IMR-90 (cell line): ENCODE results near the gene ACOXL. TPM values are rescaled to one million over a fixed set of nuclear protein-coding genes. Genes with fewer than 3 reads are reported as not detected.

Source experiments
- ATAC-seq: fragments of 200-7000 bp; cut with Tn5 transposase; 2 replicates; pipeline ENCODE4 v1.9.1; 2020; ENCODE audit warnings: low read depth, mild to moderate bottlenecking, moderate library complexity
- BruUV-seq: library from RNA; stranded (reverse); fragments of 400-500 nt; replicated peaks from 2 replicates; lab custom pipeline; 2021; lab: Mats Ljungman, UMichigan
- CTCF ChIA-PET: fragments of 300-600 bp; formaldehyde crosslinking; extraction: SDS; loops from one replicate; lab custom pipeline; 2021; ENCODE audit warnings: antibody characterized with exemption; lab: Yijun Ruan, JAX
- POLR2A ChIA-PET: fragments of 300-600 bp; sonication (Branson Sonifier 250); formaldehyde crosslinking; loops from one replicate; lab custom pipeline; 2022; ENCODE audit warnings: antibody characterized with exemption; ENCODE audit not compliant: unreplicated experiment; lab: Charles Lee
- DNase-seq: peaks from one replicate; pipeline ENCODE4 v3.0.0; 2013
- H2AFZ ChIP-seq: replicated peaks from 2 replicates; pipeline ENCODE3; 2013; ENCODE audit warnings: low read length, mild to moderate bottlenecking; ENCODE audit not compliant: poor library complexity
- H2AK5ac ChIP-seq: 2 replicates; pipeline ENCODE4 v1.6.1; 2013; ENCODE audit warnings: low read depth, low read length, inconsistent platforms
- H2AK9ac ChIP-seq: replicated peaks from 2 replicates; pipeline ENCODE3; 2013; ENCODE audit warnings: mild to moderate bottlenecking, low read depth, low read length, moderate library complexity; ENCODE audit not compliant: poor library complexity
- H2BK120ac ChIP-seq: 2 replicates; pipeline ENCODE4 v1.6.1; 2013; ENCODE audit warnings: low read depth, low read length, inconsistent platforms
- H2BK15ac ChIP-seq: 3 replicates; pipeline ENCODE4 v1.6.1; 2013; ENCODE audit warnings: low read depth, low read length, inconsistent platforms
- H2BK20ac ChIP-seq: 2 replicates; pipeline ENCODE4 v1.6.1; 2013; ENCODE audit warnings: low read depth, mild to moderate bottlenecking, inconsistent platforms, low read length, moderate library complexity
- H2BK5ac ChIP-seq: 2 replicates; pipeline ENCODE4 v1.6.1; 2013; ENCODE audit warnings: mild to moderate bottlenecking, low read depth, low read length, inconsistent platforms; ENCODE audit not compliant: poor library complexity, severe bottlenecking
- H3K14ac ChIP-seq: replicated peaks from 2 replicates; pipeline ENCODE4 v1.6.1; 2013; ENCODE audit warnings: low read depth, low read length, inconsistent platforms
- H3K18ac ChIP-seq: 2 replicates; pipeline ENCODE4 v1.6.1; 2013; ENCODE audit warnings: low read depth, low read length, control low read depth
- H3K23ac ChIP-seq: 2 replicates; pipeline ENCODE4 v1.6.1; 2013; ENCODE audit warnings: low read depth, low read length, inconsistent platforms
- H3K27ac ChIP-seq: 2 replicates; pipeline ENCODE4 v1.5.1; 2013; ENCODE audit warnings: mild to moderate bottlenecking, control low read depth, low read length; ENCODE audit not compliant: insufficient read depth
- H3K27me3 ChIP-seq: 2 replicates; pipeline ENCODE4 v1.6.1; 2013; ENCODE audit warnings: low read length; ENCODE audit not compliant: control insufficient read depth, insufficient read depth
- H3K36me3 ChIP-seq: 2 replicates; pipeline ENCODE4 v1.6.1; 2013; ENCODE audit warnings: low read length, mixed read lengths; ENCODE audit not compliant: control insufficient read depth, insufficient read depth
- H3K4ac ChIP-seq: 2 replicates; pipeline ENCODE4 v1.6.1; 2013; ENCODE audit warnings: low read depth, low read length, inconsistent platforms
- H3K4me1 ChIP-seq: 2 replicates; pipeline ENCODE4 v1.6.1; 2013; ENCODE audit warnings: low read length, mixed read lengths; ENCODE audit not compliant: control insufficient read depth, insufficient read depth
- H3K4me2 ChIP-seq: 2 replicates; pipeline ENCODE4 v1.6.1; 2013; ENCODE audit warnings: low read depth, mild to moderate bottlenecking, control low read depth, low read length, moderate library complexity
- H3K4me3 ChIP-seq: 2 replicates; pipeline ENCODE4 v1.5.1; 2013; ENCODE audit warnings: low read depth, mild to moderate bottlenecking, control low read depth, low read length, moderate library complexity; ENCODE audit not compliant: insufficient read depth
- H3K56ac ChIP-seq: 2 replicates; pipeline ENCODE4 v1.6.1; 2013; ENCODE audit warnings: low read length, inconsistent platforms; ENCODE audit not compliant: insufficient read depth; ENCODE audit errors: extremely low read depth
- H3K79me1 ChIP-seq, 2 experiments: 2 replicates each; pipeline ENCODE4 v1.6.1; 2013; ENCODE audit warnings: low read length in 2 of 2, inconsistent platforms in 1 of 2, low read depth in 1 of 2
- H3K9ac ChIP-seq: 2 replicates; pipeline ENCODE4 v1.6.1; 2013; ENCODE audit warnings: low read depth, low read length, control low read depth
- H3K9me1 ChIP-seq: 2 replicates; pipeline ENCODE4 v1.6.1; 2013; ENCODE audit warnings: low read length, inconsistent platforms; ENCODE audit not compliant: insufficient read depth
- H3K9me3 ChIP-seq: 2 replicates; pipeline ENCODE4 v1.6.1; 2013; ENCODE audit warnings: low read length; ENCODE audit not compliant: control insufficient read depth, insufficient read depth
- H4K20me1 ChIP-seq: 2 replicates; pipeline ENCODE4 v1.6.1; 2013; ENCODE audit warnings: low read length, inconsistent platforms; ENCODE audit not compliant: insufficient read depth
- H4K5ac ChIP-seq: 2 replicates; pipeline ENCODE4 v1.6.1; 2013; ENCODE audit warnings: mild to moderate bottlenecking, low read depth, low read length, control low read depth
- H4K8ac ChIP-seq, 2 experiments: 2 replicates each; pipeline ENCODE4 v1.6.1; 2013; ENCODE audit warnings: low read depth in 2 of 2, low read length in 2 of 2, control low read depth in 1 of 2, inconsistent platforms in 1 of 2
- H4K91ac ChIP-seq: 2 replicates; pipeline ENCODE4 v1.6.1; 2013; ENCODE audit warnings: low read depth, low read length, inconsistent platforms; ENCODE audit not compliant: insufficient read depth
- FOS ChIP-seq: fragments of 150-350 bp; IDR thresholded peaks from 2 replicates; pipeline ENCODE4 v1.6.1; 2016; ENCODE audit warnings: low read depth, low read length
- RAD21 ChIP-seq: IDR thresholded peaks from 2 replicates; pipeline ENCODE4 v1.6.1; 2012; ENCODE audit warnings: low read length, improper control_type of control experiment
- RFX5 ChIP-seq: IDR thresholded peaks from 2 replicates; pipeline ENCODE4 v1.8.0; 2012; ENCODE audit warnings: low read depth, mild to moderate bottlenecking, low read length, moderate library complexity
- SMC3 ChIP-seq: fragments of 150-350 bp; IDR thresholded peaks from 2 replicates; pipeline ENCODE4 v1.6.1; 2016; ENCODE audit warnings: low read depth, mild to moderate bottlenecking, antibody characterized with exemption, low read length, moderate library complexity
- WGBS, 2 experiments: methylation state at CpG; one replicate each; pipeline versions ENCODE4 v1.1.5 to v1.1.7; 2013; ENCODE audit warnings: missing lambda C conversion rate in 2 of 2; ENCODE audit not compliant: insufficient read length in 1 of 2; ENCODE audit errors: extremely low coverage in 2 of 2; 5-methylcytosine and 5-hydroxymethylcytosine counted together
- dilution Hi-C: fragments of 300-500 bp; cut with HindIII; formaldehyde crosslinking; loops from one replicate; pipeline ENCODE4 v1.14.3; 2018; ENCODE audit warnings: low sequenced_read_pairs; ENCODE audit not compliant: unreplicated experiment
- in situ Hi-C: fragments of 300-500 bp; cut with MboI; formaldehyde crosslinking; loops from 3 replicates; pipeline ENCODE4 v1.14.3; 2019; ENCODE audit warnings: low sequenced_read_pairs, inconsistent platforms, mixed read lengths
- intact Hi-C: fragments of 100-400 bp; cut with micrococcal nuclease; formaldehyde crosslinking; loops from 2 replicates; pipeline ENCODE4 v1.10.0; 2022
- polyA plus RNA-seq, 3 experiments: library from polyadenylated mRNA; depleted of rRNA; stranded (reverse); fragments of >200 nt; gene quantifications; 2 replicates each; pipeline ENCODE4 v1.2.3, GENCODE V29; 2012; ENCODE audit warnings: low replicate concordance in 1 of 3
- total RNA-seq: library from RNA; depleted of rRNA; stranded (reverse); fragments of >200 nt; gene quantifications from 2 replicates; pipeline ENCODE4 v1.2.3, GENCODE V29; 2012

The ACOXL gene
- total and polyA plus RNA-seq, 2 of the 4 experiments (the other 2 are of a cell fraction), result not detected

DNA sequence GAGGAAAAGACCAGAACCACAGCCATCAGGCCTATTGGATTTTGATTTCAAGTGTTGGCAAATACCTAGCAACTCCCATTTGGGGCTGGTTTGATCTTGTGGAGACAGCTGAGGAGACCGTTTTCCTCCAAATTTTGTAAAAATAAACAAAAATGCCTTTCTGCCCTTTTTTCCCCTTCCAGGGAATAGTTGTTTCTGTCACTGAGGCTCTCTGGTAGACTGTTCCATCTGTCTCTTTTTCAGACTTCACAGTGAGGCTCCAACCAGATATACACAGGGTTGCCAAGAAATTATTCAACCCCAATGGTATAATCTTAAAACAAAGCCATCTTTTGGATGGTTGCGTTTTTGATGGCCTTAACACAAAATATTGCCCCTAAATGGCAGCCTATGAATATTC, 115.7 kb downstream of the ACOXL start:
- no peak overlapping the region for H3K56ac ChIP-seq
- H4K5ac ChIP-seq, result no peak overlapping the region
- no peak overlapping the region for H3K4me2 ChIP-seq
- no peak overlapping the region for H2BK5ac ChIP-seq
- H2AFZ ChIP-seq, result no peak overlapping the region
- BruUV-seq, result no TSS peak
- H3K9me1 ChIP-seq, result no peaks in the 10 kb centered on the region
- 33% methylated on average over 1 of the region's 2 CpGs; no CpG with 5 or more reads in 1 of the 2 experiments for WGBS, 2 experiments
- H2AK9ac ChIP-seq, result no peak overlapping the region
- no peak overlapping the region for H3K18ac ChIP-seq
- H4K20me1 ChIP-seq, result no peaks in the 10 kb centered on the region
- no peaks in the 10 kb centered on the region for H3K4me1 ChIP-seq
- H2BK15ac ChIP-seq, result no peak overlapping the region
- no peak overlapping the region for H3K27ac ChIP-seq
- no peak overlapping the region for H4K91ac ChIP-seq
- H3K4me3 ChIP-seq, result no peak overlapping the region
- H3K14ac ChIP-seq, result no peak overlapping the region
- ChIA-PET POLR2A (no interaction called here), CTCF (no interaction called here)
- no peak overlapping the region for H4K8ac ChIP-seq
- no peak overlapping the region for H3K9ac ChIP-seq
- no peak overlapping the region for H2BK120ac ChIP-seq
- no peak overlapping the region for H3K4ac ChIP-seq
- H3K79me1 ChIP-seq, result no peaks in the 10 kb centered on the region
- in situ Hi-C loops, result no loop called here
- no peaks in the 10 kb centered on the region for H3K36me3 ChIP-seq
- ATAC-seq (no peak), DNase-seq (no peak)
- H2AK5ac ChIP-seq, result no peak overlapping the region
- H3K9me3 ChIP-seq, result no peaks in the 10 kb centered on the region
- intact Hi-C loops, result no loop called here
- TF ChIP-seq RAD21 (no peak), FOS (no peak), RFX5 (no peak), SMC3 (no peak)
- peaks cover 29% of the 10 kb centered on the region for H3K27me3 ChIP-seq
- dilution Hi-C loops, result no loop called here
- H3K23ac ChIP-seq, result no peak overlapping the region
- no peak overlapping the region for H2BK20ac ChIP-seq
